LNCAP (cell line): ENCODE data around the gene SOX9.

Experiments
- TF ChIP-seq, protein P1 (sequence below): fragments of 450-650 bp; IDR thresholded peaks from 2 replicates; pipeline ENCODE4 v1.5.1; 2017; ENCODE audit warnings: mild to moderate bottlenecking

Gene SOX9

DNA sequence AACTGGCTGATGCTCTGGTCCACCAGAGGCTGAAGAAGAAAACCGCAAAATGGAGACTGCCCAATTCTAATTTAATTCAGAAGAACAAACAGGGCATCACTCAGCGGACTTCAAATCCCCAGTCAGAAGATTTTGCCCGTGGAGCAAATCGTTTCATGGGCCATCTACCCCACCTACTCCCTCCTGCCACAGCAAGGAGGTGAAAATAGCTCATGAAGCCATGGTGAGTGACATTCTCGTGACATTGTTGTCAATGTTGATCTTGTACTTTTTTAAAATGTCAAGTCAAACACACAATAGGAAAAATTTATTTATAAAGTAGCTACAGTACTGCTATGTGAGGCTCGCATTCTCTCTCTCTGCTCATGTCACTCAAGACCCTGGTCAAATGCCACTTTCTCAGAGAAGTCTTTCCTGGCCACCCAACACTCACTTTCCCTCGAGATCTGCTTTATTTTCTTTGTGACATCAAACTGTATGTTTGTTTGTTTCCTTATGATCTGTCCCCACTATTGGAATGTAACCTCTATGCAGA, 31.3 kb upstream of the SOX9 start:
- TF ChIP-seq, protein P1, sequence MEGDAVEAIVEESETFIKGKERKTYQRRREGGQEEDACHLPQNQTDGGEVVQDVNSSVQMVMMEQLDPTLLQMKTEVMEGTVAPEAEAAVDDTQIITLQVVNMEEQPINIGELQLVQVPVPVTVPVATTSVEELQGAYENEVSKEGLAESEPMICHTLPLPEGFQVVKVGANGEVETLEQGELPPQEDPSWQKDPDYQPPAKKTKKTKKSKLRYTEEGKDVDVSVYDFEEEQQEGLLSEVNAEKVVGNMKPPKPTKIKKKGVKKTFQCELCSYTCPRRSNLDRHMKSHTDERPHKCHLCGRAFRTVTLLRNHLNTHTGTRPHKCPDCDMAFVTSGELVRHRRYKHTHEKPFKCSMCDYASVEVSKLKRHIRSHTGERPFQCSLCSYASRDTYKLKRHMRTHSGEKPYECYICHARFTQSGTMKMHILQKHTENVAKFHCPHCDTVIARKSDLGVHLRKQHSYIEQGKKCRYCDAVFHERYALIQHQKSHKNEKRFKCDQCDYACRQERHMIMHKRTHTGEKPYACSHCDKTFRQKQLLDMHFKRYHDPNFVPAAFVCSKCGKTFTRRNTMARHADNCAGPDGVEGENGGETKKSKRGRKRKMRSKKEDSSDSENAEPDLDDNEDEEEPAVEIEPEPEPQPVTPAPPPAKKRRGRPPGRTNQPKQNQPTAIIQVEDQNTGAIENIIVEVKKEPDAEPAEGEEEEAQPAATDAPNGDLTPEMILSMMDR: no peak

DNA sequence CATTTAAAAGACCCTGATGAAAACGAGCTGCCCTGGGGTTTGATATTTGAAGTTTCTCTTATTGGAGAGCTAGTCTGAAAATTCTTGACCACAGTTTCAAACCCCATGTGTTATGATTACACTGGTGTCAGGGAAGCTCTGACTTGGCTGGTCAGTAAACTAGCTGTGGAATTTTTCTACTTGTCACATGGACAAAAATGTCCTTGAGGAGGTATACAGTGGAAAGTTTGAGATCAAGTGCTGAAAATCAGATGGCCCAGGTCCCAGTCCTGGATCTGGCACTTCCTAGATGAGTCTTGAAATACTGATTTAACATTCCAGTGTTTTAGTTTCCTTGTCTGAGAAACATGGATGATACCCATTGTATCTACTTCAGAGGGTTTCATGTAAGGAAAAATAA, 30.7 kb upstream of the SOX9 start:
- TF ChIP-seq, protein P1: no peak

DNA sequence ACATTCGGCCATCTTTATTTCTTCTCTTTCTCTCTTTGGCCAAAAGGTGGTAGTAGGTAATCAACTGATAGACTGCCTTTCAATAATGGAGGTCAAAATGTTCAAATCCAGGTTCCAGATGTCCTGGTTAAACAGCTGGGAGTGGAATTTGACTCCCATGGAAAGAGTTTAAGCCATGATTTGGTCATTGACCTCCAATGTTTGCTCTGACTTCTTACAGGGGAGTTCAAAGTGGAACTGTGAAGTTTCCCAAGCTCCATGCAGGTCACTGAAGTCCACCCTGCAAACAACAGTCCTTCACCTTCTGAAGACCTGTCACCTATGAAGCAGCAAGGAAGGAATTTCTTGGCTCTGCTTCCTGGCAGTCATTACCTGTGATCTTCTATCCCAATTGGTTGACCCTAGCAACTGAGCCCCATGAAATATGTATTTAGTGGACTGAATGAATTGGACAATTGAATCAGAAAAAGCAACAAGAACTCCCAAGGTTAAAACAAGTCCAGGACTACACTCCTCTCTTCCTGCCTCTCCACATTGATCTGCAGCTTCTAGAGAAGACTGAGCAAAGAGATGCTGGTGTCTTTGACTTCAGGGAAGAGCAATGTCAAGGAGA, 28.0 kb upstream of the SOX9 start:
- TF ChIP-seq, protein P1: no peak

DNA sequence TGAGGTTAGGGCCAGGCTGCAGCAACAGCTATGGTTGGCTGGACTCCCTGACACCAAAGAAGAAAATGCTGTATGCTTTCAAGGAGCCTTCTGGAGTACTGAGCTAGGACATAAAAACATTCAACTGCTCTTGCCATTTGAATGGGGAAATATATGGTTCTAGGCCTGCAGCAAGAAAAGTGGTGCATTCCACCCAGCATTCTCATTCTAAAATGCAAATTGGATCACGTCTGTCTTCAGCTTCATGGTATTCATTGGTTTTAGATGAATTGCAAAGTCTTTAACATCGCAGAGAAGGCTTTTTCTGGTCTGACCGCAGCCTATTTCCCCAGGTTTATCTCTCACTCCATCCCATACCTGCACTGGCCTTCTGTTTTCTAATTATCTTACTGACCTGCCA, 27.1 kb upstream of the SOX9 start:
- TF ChIP-seq, protein P1: no peak

DNA sequence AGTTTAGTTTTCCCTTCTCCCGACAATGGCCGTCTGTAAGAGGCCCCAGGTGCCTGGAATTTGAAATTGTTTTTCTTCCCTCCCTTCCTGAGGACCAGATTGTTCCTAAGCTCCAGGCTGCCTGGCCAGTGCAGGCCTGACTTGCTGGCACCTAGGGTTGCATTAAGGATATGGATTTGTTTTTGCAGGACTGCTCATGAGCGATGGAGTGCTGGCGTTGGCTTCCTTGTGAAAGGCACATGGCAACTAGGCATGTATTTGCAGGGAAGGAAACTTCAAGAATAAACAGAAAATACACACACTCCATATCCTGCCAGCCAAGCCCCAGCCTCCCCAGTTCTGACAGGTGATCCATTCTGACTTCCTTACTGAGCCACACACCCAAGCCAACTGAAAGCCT, 25.5 kb upstream of the SOX9 start:
- TF ChIP-seq, protein P1: no peak

DNA sequence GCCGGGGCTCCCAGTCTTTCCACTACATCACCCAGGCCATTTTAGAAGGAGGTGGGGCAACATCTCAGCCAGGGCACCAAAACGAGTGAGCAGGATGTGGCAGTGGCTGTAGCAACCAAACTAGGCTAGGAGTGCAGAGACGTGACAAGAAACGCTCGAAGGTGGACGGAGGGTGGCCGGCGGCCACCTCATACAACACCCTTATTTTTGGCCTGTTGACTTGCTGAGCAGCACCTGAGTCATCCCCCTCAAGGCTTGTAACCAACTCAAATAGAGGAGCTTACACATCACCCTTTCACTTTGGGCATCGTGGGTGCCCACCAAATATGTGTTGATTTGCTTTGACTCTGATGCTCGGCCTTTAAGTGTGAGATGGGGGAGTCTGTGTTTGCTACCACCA, 23.7 kb upstream of the SOX9 start:
- TF ChIP-seq, protein P1: no peak

DNA sequence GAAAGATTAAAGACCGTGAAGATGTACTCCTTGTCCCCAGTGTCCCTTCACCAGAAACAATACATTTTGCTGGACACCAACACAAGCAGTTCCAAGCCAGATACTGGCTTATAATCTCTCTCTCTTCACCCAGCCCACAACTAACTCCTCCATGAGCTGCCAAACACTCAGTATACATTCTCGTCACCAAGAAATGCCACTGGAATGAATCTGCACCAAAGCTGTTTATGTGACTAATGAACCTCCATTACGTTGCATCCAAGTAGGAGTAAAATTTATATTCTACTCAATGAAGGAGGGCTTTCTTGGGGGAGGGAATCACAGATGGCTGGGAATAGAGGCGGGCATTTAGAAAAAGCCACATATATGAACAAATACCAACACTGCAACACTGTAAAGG, 20.9 kb upstream of the SOX9 start:
- TF ChIP-seq, protein P1: no peak

DNA sequence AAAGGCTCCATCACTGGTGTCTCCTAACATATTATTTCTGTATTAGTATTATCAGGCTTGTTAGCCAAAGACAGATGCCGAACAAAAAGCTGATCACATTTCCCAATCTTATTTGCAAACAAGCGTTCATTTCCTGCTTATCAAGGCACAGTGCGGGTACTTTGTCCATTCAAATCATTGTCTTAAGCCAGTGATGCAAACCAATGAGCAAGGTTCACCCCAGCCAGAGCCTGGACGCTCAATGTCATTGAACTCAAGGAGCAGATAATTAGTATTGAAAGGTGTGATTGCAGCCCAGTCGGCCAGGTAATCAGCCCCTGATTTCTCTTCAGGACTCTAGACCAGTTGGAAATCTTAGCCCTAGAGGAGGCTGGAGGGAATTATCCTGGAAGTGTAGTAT, 20.4 kb upstream of the SOX9 start:
- TF ChIP-seq, protein P1: no peak
